Neural progenitor cell (in vitro differentiated cells): ENCODE measurements around the gene SCML2. TPM values are rescaled to one million over a fixed set of nuclear protein-coding genes. Genes with fewer than 3 reads are reported as not detected.
A peak's percentile ranks its signal among the peaks of the same experiment; 100 is the strongest.

Source experiments
- DNase-seq: peaks from one replicate; pipeline ENCODE4 v3.0.0-alpha.2; 2016; ENCODE audit warnings: low spot score
- H2AFZ ChIP-seq: fragments of 200-600 bp; sonication (generic); replicated peaks from 2 replicates; pipeline ENCODE4 v1.6.1; 2016; ENCODE audit warnings: antibody characterized with exemption
- H3F3A ChIP-seq: fragments of 200-600 bp; sonication (generic); 2 replicates; pipeline ENCODE4 v1.6.1; 2016; ENCODE audit warnings: antibody characterized with exemption, low read depth
- H3K27ac ChIP-seq: fragments of 200-600 bp; sonication (generic); 2 replicates; pipeline ENCODE4 v1.5.1; 2016; ENCODE audit warnings: mild to moderate bottlenecking
- H3K27me3 ChIP-seq: fragments of 200-600 bp; sonication (generic); 2 replicates; pipeline ENCODE4 v1.6.1; 2016; ENCODE audit warnings: mild to moderate bottlenecking, moderate library complexity
- H3K36me3 ChIP-seq: fragments of 200-600 bp; sonication (generic); 2 replicates; pipeline ENCODE4 v1.5.1; 2016
- H3K4me1 ChIP-seq: fragments of 200-600 bp; sonication (generic); 2 replicates; pipeline ENCODE4 v1.6.1; 2016; ENCODE audit warnings: mixed run types
- H3K4me2 ChIP-seq: fragments of 200-600 bp; sonication (generic); 2 replicates; pipeline ENCODE4 v1.6.1; 2016
- H3K4me3 ChIP-seq: fragments of 200-600 bp; sonication (generic); 2 replicates; pipeline ENCODE4 v1.5.1; 2016
- H3K79me2 ChIP-seq: fragments of 200-600 bp; sonication (generic); 2 replicates; pipeline ENCODE4 v1.6.1; 2016; ENCODE audit warnings: low read depth
- H3K9ac ChIP-seq: fragments of 200-600 bp; sonication (generic); 2 replicates; pipeline ENCODE4 v1.6.1; 2016
- H3K9me3 ChIP-seq: fragments of 200-600 bp; sonication (generic); 2 replicates; pipeline ENCODE4 v1.5.1; 2016; ENCODE audit warnings: low read depth
- H4K20me1 ChIP-seq: fragments of 200-600 bp; sonication (generic); 2 replicates; pipeline ENCODE4 v1.6.1; 2016; ENCODE audit warnings: low read depth
- H3K27ac Mint-ChIP-seq: 3 replicates; pipeline ENCODE4 v1.8.0; 2021; ENCODE audit warnings: mixed read lengths
- H3K27me3 Mint-ChIP-seq: 2 replicates; pipeline ENCODE4 v1.8.0; 2022; ENCODE audit warnings: low read depth, mild to moderate bottlenecking, inconsistent platforms, moderate library complexity, mixed read lengths; ENCODE audit not compliant: insufficient read depth
- H3K36me3 Mint-ChIP-seq: 3 replicates; pipeline ENCODE4 v1.8.0; 2021; ENCODE audit warnings: mixed read lengths
- H3K4me1 Mint-ChIP-seq: 3 replicates; pipeline ENCODE4 v1.8.0; 2021; ENCODE audit warnings: mixed read lengths
- H3K4me3 Mint-ChIP-seq: 3 replicates; pipeline ENCODE4 v1.8.0; 2021; ENCODE audit warnings: mild to moderate bottlenecking, moderate library complexity, mixed read lengths
- H3K9me3 Mint-ChIP-seq: 3 replicates; pipeline ENCODE4 v1.8.0; 2020; ENCODE audit warnings: mixed read lengths
- EZH2 ChIP-seq: fragments of 200-600 bp; sonication (generic); IDR thresholded peaks from 2 replicates; pipeline ENCODE4 v1.6.1; 2017; ENCODE audit warnings: antibody characterized with exemption, mild to moderate bottlenecking, moderate library complexity
- EZH2phosphoT487 ChIP-seq: fragments of 200-600 bp; sonication (generic); IDR thresholded peaks from 2 replicates; pipeline ENCODE4 v1.6.1; 2017; ENCODE audit warnings: antibody characterized with exemption
- total RNA-seq: library from RNA; depleted of rRNA; stranded (reverse); fragments of >200 nt; gene quantifications from 2 replicates; pipeline ENCODE4 v1.2.3, GENCODE V29; 2015; ENCODE audit warnings: low replicate concordance
- TF ChIP-seq, protein P1 (sequence below): fragments of 200-600 bp; sonication (generic); IDR thresholded peaks from 2 replicates; pipeline ENCODE4 v1.5.1; 2017; ENCODE audit warnings: antibody characterized with exemption, mild to moderate bottlenecking

The SCML2 gene
- total RNA-seq, 1 donor from 2014 or later = 36.8 TPM

GRCh38 chrX:18368402-18368801, 13.9 kb upstream of the SCML2 start:
- H2AFZ ChIP-seq = no peak overlapping the region
- no peak overlapping the region for H3K9ac ChIP-seq
- no peaks in the 10 kb centered on the region for H3K79me2 ChIP-seq
- no peak overlapping the region for H3K27ac Mint-ChIP-seq
- no peak overlapping the region for H3K4me2 ChIP-seq
- no peaks in the 10 kb centered on the region for H3K4me1 Mint-ChIP-seq
- no peak for DNase-seq
- no peak overlapping the region for H3K4me3 Mint-ChIP-seq
- H3K36me3 Mint-ChIP-seq = no peaks in the 10 kb centered on the region
- H3K4me3 ChIP-seq = no peak overlapping the region
- no peaks in the 10 kb centered on the region for H3K27me3 ChIP-seq
- H3K9me3 Mint-ChIP-seq = peaks cover 11% of the 10 kb centered on the region
- H3K27me3 Mint-ChIP-seq = no peaks in the 10 kb centered on the region
- H4K20me1 ChIP-seq = no peaks in the 10 kb centered on the region
- H3K36me3 ChIP-seq = no peaks in the 10 kb centered on the region
- TF ChIP-seq, protein P1, sequence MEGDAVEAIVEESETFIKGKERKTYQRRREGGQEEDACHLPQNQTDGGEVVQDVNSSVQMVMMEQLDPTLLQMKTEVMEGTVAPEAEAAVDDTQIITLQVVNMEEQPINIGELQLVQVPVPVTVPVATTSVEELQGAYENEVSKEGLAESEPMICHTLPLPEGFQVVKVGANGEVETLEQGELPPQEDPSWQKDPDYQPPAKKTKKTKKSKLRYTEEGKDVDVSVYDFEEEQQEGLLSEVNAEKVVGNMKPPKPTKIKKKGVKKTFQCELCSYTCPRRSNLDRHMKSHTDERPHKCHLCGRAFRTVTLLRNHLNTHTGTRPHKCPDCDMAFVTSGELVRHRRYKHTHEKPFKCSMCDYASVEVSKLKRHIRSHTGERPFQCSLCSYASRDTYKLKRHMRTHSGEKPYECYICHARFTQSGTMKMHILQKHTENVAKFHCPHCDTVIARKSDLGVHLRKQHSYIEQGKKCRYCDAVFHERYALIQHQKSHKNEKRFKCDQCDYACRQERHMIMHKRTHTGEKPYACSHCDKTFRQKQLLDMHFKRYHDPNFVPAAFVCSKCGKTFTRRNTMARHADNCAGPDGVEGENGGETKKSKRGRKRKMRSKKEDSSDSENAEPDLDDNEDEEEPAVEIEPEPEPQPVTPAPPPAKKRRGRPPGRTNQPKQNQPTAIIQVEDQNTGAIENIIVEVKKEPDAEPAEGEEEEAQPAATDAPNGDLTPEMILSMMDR = no peak
- TF ChIP-seq EZH2 = no peak
- no peak for TF ChIP-seq EZH2phosphoT487
- H3K9me3 ChIP-seq = no peaks in the 10 kb centered on the region
- no peaks in the 10 kb centered on the region for H3F3A ChIP-seq
- no peak overlapping the region for H3K27ac ChIP-seq
- H3K4me1 ChIP-seq = no peaks in the 10 kb centered on the region

GRCh38 chrX:18360867-18361266, 6.4 kb upstream of the SCML2 start:
- Histone ChIP-seq H2AFZ (no peak overlapping the region), H3K4me1 (no peaks in the 10 kb centered on the region), H3K79me2 (no peaks in the 10 kb centered on the region), H3F3A (no peaks in the 10 kb centered on the region), H3K9me3 (no peaks in the 10 kb centered on the region), H3K4me2 (no peak overlapping the region), H3K4me3 (no peak overlapping the region), H3K36me3 (no peaks in the 10 kb centered on the region), H3K9ac (no peak overlapping the region), H3K27me3 (peaks cover 2% of the 10 kb centered on the region), H3K27ac (no peak overlapping the region), H4K20me1 (no peaks in the 10 kb centered on the region)
- H3K4me3 Mint-ChIP-seq = no peak overlapping the region
- H3K27me3 Mint-ChIP-seq = peaks cover 5% of the 10 kb centered on the region
- H3K27ac Mint-ChIP-seq = no peak overlapping the region
- no peak for TF ChIP-seq EZH2
- no peak for TF ChIP-seq EZH2phosphoT487
- no peak for DNase-seq
- no peaks in the 10 kb centered on the region for H3K4me1 Mint-ChIP-seq
- peaks cover 15% of the 10 kb centered on the region for H3K9me3 Mint-ChIP-seq
- H3K36me3 Mint-ChIP-seq = no peaks in the 10 kb centered on the region

- no peak overlapping the region for H3K27ac ChIP-seq
- H4K20me1 ChIP-seq = peaks cover 36% of the 10 kb centered on the region
- peaks cover 39% of the 10 kb centered on the region for H3K79me2 ChIP-seq
- peaks cover 11% of the 10 kb centered on the region for H3K4me1 ChIP-seq
- H3K36me3 ChIP-seq = no peaks in the 10 kb centered on the region
- Mint-ChIP-seq H3K27ac (no peak overlapping the region), H3K36me3 (no peaks in the 10 kb centered on the region), H3K9me3 (peaks cover 3% of the 10 kb centered on the region), H3K4me3 (peak overlapping the region; percentile 87), H3K4me1 (peaks cover 26% of the 10 kb centered on the region), H3K27me3 (peaks cover 12% of the 10 kb centered on the region)
- peak; percentile 70 for DNase-seq
- H3K9me3 ChIP-seq = no peaks in the 10 kb centered on the region
- TF ChIP-seq, protein P1 = peak; percentile 22
- TF ChIP-seq EZH2phosphoT487 (no peak), EZH2 (no peak)
- H3K9ac ChIP-seq = no peak overlapping the region
- H3K27me3 ChIP-seq = peaks cover 26% of the 10 kb centered on the region
- H2AFZ ChIP-seq = peak overlapping the region; percentile 26
- H3F3A ChIP-seq = peaks cover 10% of the 10 kb centered on the region
- peak overlapping the region; percentile 76 for H3K4me2 ChIP-seq
- H3K4me3 ChIP-seq = peak overlapping the region; percentile 60
Measured at GRCh38 chrX:18353931-18354368, 538 bp downstream of the SCML2 start.

DNA sequence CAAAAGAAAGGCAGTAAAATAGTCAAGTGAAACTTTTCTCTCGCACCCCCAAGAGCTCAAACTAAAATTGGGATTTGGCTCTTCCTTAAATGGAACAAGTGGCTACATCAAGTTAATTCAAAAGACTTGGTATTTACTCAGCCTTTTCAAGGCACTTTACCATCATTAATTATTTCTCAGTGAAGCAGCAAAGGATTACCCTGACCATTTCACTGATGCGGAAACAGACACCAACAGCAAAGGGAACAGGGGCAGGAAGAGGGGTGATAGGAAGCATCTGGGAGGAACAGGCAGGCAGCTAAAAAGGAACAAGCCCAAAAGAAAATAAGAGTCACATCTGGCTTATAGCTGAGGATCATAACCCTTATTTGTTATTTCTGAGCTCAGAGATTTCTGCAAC, 2.7 kb downstream of the SCML2 start:
- H3K27me3 ChIP-seq = peaks cover 26% of the 10 kb centered on the region
- H3K9ac ChIP-seq = no peak overlapping the region
- Mint-ChIP-seq H3K9me3 (peaks cover 5% of the 10 kb centered on the region), H3K4me3 (peak overlapping the region; percentile 2), H3K27ac (no peak overlapping the region), H3K4me1 (peaks cover 29% of the 10 kb centered on the region), H3K27me3 (peaks cover 9% of the 10 kb centered on the region), H3K36me3 (no peaks in the 10 kb centered on the region)
- H3K4me1 ChIP-seq = peaks cover 15% of the 10 kb centered on the region
- H3K27ac ChIP-seq = no peak overlapping the region
- peak; percentile 31 for DNase-seq
- no peak overlapping the region for H3K4me3 ChIP-seq
- no peaks in the 10 kb centered on the region for H3K9me3 ChIP-seq
- H3F3A ChIP-seq = peaks cover 10% of the 10 kb centered on the region
- peaks cover 36% of the 10 kb centered on the region for H4K20me1 ChIP-seq
- no peak overlapping the region for H2AFZ ChIP-seq
- TF ChIP-seq, protein P1 = no peak
- peak; percentile 75 for TF ChIP-seq EZH2phosphoT487
- peak overlapping the region; percentile 42 for H3K4me2 ChIP-seq
- H3K79me2 ChIP-seq = peaks cover 58% of the 10 kb centered on the region
- no peaks in the 10 kb centered on the region for H3K36me3 ChIP-seq
